Ramos (cell line): ENCODE results near the gene PKN3.
"Not testable (repeated sequence)": the region's sequence is repeated elsewhere in the genome, so short reads cannot be mapped to it uniquely, and the experiment has no call there.

ENCODE experiments used
- in situ Hi-C: fragments of 300-500 bp; cut with MboI; formaldehyde crosslinking; loops from one replicate; pipeline ENCODE4 v1.14.3; 2022; ENCODE audit warnings: low sequenced_read_pairs; ENCODE audit not compliant: unreplicated experiment

Gene PKN3

GRCh38 chr9:128690684-128691034 is 11.6 kb upstream of the PKN3 start:
- in situ Hi-C loops, result no loop called here

DNA sequence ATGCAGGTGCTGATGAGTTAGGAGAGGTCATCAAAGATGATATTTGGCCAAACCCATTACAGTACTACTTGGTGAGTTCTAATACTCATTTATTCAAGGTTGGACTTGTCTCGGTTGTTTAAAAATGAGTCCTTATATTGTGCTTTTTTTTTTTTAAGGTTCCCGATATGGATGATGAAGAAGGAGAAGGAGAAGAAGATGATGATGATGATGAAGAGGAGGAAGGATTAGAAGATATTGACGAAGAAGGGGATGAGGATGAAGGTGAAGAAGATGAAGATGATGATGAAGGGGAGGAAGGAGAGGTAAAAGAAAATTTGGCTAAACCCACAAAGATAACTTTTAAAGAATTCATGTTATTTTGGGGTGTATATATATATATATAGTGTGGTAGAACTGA is 8.6 kb upstream of the PKN3 start:
- in situ Hi-C loops, result not testable (repeated sequence)

DNA sequence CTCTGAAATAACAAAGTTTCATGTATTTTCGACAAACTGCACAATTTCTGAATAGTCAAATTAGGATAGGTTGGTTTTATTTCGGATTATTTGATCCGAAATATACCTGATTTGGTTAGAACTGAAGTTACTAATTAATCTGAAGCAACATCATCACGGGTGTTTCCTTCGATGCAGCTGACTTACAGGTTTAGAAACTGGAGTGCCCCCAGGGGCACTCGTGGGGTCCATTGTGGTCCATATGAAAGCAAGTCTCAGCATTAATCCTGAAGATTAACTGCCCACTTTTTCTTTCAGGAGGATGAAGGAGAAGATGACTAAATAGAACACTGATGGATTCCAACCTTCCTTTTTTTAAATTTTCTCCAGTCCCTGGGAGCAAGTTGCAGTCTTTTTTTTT is 8.0 kb upstream of the PKN3 start:
- in situ Hi-C loops, result no loop called here

DNA sequence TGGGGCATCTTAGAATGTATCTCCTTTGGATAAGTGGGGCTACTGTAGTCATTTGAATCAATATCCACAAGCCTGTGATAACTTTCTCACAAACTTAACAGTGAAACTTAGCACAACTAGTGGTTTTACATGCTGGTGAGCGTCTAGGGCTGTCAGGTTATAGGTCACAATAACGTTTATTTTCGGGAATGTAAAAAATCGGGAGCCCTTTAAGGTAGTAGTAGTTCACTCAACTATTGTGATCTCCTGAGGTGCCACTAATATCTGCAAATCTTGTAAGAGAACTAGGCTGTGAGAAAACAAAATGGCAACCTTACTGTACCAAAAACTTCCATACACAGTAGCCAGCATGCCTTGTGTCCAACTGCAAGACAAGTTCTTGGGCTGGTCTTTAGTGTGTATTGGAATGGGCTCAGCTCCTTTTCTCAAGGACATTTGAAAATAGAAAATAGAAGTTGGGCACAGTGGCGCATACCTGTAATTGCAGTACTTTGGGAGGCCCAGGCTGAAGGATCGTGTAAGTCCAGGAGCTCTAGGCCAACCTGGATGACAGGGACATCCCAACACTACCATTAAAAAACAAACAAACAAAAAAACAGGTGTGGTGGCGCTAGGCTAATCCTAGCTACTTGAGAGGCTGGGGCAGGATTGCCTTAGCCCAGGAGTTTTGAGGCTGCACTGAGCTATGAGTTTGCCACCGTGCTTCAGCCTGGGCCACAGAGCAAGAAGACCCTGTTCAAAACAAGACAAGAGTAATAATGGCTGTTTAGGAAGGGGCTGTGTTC is 5.2 kb upstream of the PKN3 start:
- in situ Hi-C loops, result no loop called here

- in situ Hi-C loops, result not testable (repeated sequence)
These were observed 3.1 kb upstream of the PKN3 start for GRCh38 chr9:128699096-128699795.

DNA sequence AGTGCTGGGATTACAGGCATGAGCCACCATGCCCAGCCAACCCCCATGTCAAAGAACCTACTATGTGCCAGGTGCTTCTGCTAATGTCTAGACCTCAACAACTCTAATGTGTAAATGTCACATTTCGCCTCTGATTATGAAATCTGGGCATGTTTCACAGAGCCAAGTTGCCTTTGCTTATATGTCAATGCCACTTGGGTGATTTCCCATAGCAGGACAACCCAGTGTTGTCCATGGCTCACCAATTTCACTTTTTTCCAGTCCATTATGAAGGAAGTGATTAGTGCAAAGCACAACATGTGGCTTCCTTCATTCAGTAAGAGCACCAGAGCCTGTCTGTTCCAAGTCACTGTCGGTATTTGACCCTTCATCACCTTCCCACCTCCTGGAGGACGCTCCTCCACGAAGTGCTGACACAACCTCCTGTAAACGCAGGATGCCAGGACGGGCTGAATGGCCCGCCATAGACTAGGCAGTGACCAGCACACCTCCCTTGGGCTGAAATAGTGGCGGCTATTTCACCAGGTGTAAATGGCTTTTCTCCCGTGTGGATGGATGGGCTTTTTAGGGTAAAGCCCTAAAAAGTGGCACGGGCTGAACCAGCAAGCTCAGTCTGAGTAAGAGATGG is 962 bp upstream of the PKN3 start:
- in situ Hi-C loops, result no loop called here

GRCh38 chr9:128702949-128703615 is 779 bp downstream of the PKN3 start:
- in situ Hi-C loops, result no loop called here

DNA sequence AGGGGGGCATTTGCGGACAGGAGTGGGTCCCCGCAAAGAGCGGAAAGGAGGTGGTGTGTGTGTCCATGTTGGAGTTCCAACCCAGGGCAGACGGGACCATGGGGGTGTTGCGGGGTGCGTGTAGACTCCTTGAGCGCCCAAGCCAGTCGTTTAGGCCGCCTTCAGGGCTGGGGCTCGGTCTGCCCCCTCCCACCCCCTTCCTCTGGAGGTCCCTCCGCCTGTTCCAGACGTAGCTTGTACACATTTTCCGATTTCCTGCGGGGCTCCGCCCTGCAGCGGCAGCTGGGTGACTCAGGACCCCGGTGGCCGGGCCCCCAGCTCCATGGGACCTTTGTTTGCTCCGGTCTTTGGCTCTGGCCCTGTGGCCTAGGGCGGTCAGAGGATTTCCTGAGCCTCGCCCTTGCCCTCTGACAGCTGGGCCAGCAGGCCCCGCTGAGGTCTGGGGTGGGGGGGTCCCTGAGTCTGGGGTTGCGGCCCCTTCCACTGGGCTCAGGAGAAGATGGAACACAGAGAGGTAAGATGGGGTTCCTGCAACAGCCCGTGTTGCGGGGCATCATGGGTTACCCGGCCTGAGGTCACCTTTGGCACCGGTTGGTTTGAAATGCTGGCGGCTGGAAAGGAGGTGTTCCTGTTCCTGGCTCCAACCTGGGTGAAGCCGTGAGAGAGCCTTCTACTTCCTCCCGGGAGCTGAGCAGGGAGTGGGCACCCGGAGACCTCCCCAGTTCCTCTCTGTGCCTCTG is 1.5 kb downstream of the PKN3 start:
- in situ Hi-C loops, result no loop called here

GRCh38 chr9:128704356-128704670 is 2.0 kb downstream of the PKN3 start:
- in situ Hi-C loops, result no loop called here

DNA sequence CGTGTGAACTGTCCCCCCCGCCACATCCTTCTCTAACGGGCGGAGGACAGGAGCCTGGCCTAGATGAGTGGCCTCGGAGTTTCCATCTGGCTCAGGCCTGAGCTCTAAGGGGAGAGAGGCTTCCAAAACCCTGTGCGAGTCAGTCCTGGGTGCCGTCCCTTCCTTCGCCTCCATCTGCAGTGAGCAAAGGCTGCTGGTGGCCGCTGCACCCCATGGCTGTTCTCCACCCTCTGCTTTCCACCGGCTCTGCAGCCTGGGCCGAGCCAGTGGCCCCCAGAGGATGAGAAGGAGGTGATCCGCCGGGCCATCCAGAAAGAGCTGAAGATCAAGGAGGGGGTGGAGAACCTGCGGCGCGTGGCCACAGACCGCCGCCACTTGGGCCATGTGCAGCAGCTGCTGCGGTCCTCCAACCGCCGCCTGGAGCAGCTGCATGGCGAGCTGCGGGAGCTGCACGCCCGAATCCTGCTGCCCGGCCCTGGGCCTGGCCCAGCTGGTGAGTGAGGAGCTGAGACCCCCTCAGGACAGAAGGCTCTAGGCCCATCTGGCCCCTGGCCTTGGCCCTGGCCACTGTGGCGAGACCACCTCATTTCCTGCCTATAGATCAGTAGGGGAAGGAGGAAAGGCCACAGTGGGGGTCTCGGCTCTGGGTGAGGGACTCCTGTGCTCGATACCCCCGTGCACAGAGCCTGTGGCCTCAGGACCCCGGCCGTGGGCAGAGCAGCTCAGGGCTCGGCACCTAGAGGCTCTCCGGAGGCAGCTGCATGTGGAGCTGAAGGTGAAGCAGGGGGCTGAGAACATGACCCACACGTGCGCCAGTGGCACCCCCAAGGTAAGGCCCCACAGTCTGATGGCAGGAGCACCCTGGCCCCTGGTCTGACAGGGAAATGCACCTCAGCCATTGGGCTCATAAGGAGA is 3.0 kb downstream of the PKN3 start:
- in situ Hi-C loops, result no loop called here

DNA sequence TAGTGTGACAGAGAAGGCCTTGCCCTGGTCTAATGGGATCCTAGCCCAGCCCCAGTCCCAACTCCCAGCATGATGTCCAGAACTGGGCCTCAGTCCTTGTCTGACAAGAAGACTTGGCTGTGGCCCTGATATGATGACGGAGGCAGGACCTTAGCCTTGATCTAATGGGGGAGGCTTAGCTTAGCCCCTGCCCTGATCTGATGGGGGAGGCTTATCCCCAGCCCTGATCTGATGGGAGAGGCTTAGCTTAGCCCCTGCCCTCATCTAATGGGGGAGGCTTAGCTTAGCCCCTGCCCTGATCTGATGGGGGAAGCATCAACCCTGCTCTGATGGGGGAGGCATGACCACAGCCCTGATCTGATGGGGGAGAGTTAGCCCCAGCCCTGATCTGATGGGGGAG is 3.7 kb downstream of the PKN3 start:
- in situ Hi-C loops, result no loop called here

DNA sequence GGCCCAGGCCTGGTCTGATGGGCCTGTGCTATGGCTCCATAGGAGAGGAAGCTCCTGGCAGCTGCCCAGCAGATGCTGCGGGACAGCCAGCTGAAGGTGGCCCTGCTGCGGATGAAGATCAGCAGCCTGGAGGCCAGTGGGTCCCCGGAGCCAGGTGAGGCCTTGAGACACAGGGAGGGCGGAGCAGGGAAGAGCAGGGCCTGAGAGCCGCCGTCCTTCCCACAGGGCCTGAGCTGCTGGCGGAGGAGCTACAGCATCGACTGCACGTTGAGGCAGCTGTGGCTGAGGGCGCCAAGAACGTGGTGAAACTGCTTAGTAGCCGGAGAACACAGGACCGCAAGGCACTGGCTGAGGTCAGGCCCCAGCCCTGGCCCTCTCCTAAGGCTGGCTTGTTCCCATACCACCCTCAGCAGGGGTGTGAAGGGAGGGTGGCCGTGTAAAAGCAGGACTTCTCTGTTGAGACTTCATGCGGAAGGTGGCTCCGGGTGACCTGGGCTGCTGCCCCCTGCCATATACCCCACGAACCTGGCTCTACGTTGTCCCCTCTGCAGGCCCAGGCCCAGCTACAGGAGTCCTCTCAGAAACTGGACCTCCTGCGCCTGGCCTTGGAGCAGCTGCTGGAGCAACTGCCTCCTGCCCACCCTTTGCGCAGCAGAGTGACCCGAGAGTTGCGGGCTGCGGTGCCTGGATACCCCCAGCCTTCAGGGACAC is 4.5 kb downstream of the PKN3 start:
- in situ Hi-C loops, result no loop called here

DNA sequence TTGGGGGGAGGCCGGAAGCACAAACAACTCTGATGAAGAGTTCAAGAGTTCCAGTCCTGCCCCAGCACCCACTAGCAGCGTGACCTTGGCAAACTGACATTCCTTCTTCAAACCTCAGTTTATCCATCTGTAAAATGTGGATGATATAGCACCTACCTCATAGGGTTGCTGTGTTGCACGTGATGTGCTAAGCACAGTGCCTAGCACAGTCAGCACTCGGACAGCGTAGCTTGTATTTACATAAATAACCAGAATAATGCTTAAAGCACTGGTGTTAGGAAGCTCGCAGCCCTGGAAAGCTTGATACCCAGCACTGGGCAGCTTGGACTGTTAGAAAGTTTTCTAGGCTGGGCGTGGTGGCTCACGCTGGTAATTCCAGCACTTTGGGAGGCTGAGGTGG is 5.1 kb downstream of the PKN3 start:
- in situ Hi-C loops, result no loop called here

DNA sequence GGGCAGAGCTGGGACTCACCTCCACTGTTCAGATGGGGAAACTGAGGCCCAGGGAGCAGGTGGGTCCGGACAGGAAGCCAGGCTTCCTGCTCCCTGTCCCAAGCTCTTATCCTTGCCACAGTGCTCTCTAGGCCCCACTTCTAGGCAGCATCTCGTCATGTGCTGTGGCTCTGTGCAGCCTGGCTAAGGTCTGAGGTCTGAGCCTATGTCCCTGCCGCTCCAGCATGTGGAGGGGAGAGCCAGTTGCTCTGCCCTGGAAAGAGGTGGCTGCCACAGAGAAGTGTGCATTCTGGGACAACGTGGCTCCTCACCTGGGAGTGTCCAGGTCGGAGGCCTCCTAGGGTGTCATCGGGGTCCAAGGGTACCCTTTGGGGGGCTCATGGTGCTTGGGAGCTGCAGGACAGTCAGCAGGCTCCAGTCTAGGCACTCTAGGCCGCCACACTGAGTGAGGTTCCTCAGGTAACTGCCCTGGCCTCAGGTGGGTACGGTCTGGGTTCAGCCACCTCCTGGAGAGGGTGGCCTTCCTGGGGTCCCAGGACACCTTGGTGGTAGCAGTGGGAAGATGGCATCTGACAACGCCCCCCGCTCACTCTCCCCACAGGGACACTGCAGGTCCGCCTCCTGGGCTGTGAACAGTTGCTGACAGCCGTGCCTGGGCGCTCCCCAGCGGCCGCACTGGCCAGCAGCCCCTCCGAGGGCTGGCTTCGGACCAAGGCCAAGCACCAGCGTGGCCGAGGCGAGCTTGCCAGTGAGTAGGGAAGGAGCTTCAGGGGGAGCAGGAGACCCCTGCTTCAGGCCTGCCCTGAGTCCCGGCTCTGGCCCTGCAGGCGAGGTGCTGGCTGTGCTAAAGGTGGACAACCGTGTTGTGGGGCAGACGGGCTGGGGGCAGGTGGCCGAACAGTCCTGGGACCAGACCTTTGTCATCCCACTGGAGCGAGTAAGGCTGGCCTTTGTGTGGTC is 10.4 kb downstream of the PKN3 start:
- in situ Hi-C loops, result no loop called here

DNA sequence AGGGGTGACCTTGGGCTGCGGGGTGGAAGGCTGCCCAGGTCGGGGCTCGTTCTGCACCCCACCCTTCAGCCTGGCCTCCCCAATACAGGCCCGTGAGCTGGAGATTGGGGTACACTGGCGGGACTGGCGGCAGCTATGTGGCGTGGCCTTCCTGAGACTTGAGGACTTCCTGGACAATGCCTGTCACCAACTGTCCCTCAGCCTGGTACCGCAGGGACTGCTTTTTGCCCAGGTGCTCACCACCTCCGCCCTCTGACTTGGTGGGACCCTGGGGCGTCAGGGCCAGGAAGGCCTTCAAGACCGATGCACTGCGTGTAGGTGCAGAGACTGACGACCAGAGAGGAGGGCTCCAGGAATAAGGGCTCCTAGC is 11.1 kb downstream of the PKN3 start:
- in situ Hi-C loops, result no loop called here

GRCh38 chr9:128713941-128714573 is 11.8 kb downstream of the PKN3 start:
- in situ Hi-C loops, result no loop called here
